ENCODE results near the gene CHI3L1. TPM values are rescaled to one million over a fixed set of nuclear protein-coding genes. Genes with fewer than 3 reads are reported as not detected.

The CHI3L1 gene
- total RNA-seq, 4 donors from 2014 or later, result 7.3 to 625 (median 33.2) TPM

DNA sequence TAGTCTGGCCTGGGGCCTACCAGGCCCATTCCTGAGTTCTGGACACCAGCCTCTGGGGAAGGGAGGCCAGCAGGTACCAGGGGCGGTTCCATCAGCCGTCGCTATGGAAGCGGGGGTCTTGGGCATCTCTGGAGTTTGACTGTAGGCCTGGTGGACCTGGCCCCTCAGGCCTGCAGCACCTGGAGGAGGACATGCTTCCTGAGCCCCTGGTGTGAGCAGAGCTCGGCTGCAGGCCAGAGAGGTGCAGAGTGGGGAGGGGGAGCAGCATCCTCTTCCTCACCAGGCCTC, 18.6 kb downstream of the CHI3L1 start:
- no peak for TF ChIP-seq CTCF (IDR thresholded peaks at IDR 0.05; ENCODE audit: low read depth)

DNA sequence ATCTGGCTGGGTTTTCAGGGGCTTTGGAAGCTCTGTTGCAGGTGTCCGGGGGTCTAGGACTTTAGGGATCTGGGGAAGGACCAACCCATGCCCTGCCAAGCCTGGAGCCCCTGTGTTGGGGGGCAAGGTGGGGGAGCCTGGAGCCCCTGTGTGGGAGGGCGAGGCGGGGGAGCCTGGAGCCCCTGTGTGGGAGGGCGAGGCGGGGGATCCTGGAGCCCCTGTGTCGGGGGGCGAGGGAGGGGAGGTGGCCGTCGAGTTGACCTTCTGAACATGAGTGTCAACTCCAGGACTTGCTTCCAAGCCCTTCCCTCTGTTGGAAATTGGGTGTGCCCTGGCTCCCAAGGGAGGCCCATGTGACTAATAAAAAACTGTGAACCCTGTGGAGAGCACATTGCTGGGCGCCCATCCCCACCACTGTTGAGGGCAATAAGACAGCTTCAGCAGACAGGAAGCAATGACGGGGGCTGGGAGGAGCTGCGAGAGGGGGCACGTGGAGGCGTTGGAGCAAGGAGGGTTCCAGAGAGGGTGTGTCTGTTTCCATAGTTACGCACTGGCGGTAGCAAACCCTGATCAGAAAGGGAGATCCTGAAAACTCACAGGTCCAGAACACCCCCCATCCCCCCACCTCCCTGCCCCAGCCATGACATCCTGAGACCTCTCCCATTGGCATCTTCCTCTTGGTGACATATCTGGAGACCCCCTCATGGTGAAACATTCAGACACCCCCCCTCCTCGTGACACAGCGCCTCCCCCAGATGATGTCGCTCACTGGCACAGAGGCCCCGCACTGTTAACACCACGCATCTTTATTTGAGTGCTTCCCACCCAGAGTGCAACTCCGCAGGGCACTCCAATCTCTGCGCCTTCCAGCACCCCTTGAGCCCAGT, 19.2 kb downstream of the CHI3L1 start:
- no peak for TF ChIP-seq CTCF (IDR thresholded peaks at IDR 0.05; ENCODE audit: low read depth)

GRCh38 chr1:203166192-203166940, 20.1 kb downstream of the CHI3L1 start:
- no peak for TF ChIP-seq CTCF (IDR thresholded peaks at IDR 0.05; ENCODE audit: low read depth)

- no peak for TF ChIP-seq CTCF (IDR thresholded peaks at IDR 0.05; ENCODE audit: low read depth)
Measured at GRCh38 chr1:203165800-203166161, 20.7 kb downstream of the CHI3L1 start.

DNA sequence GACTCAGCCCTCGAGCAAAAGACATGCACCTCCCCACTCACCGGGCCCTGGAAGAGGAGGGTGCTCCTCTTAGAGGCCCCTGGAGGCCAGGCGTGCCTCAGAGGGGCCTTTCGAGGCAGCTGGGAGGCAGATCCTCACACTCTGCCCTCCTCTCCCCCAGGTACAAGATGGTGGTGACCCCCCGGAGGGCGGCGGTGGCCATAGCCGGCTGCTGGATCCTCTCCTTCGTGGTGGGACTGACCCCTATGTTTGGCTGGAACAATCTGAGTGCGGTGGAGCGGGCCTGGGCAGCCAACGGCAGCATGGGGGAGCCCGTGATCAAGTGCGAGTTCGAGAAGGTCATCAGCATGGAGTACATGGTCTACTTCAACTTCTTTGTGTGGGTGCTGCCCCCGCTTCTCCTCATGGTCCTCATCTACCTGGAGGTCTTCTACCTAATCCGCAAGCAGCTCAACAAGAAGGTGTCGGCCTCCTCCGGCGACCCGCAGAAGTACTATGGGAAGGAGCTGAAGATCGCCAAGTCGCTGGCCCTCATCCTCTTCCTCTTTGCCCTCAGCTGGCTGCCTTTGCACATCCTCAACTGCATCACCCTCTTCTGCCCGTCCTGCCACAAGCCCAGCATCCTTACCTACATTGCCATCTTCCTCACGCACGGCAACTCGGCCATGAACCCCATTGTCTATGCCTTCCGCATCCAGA, 21.3 kb downstream of the CHI3L1 start:
- TF ChIP-seq CTCF (IDR thresholded peaks at IDR 0.05; ENCODE audit: low read depth), result no peak

- TF ChIP-seq CTCF (IDR thresholded peaks at IDR 0.05; ENCODE audit: low read depth), result no peak
Measured at GRCh38 chr1:203163891-203164635, 22.4 kb downstream of the CHI3L1 start.

Data from subcutaneous adipose tissue (tissue), 4 donors.